Activated naive CD4-positive, alpha-beta T cell treated with anti-CD3 and anti-CD28 coated beads, Interleukin-2, amount 10 ng/mL, durations not matched to agents 7 days and 5 days (primary cell): ENCODE measurements around the gene ZNF883.
"Not testable (repeated sequence)": the region's sequence is repeated elsewhere in the genome, so short reads cannot be mapped to it uniquely, and the experiment has no call there.

Experiments used
- CTCF ChIA-PET: fragments of 350-600 bp; sonication (Branson Sonifier 250); formaldehyde crosslinking; loops from one replicate; lab custom pipeline; 2021; ENCODE audit warnings: antibody characterized with exemption; lab: Charles Lee
- DNase-seq: peaks from one replicate; pipeline ENCODE4 v3.0.0-alpha.2; 2020
- H3K27ac Mint-ChIP-seq: one replicate; pipeline ENCODE4 v1.8.0; 2021; ENCODE audit warnings: mild to moderate bottlenecking, moderate library complexity, mixed read lengths
- H3K27me3 Mint-ChIP-seq: one replicate; pipeline ENCODE4 v1.8.0; 2021; ENCODE audit warnings: mild to moderate bottlenecking, mixed read lengths
- H3K36me3 Mint-ChIP-seq: one replicate; pipeline ENCODE4 v1.8.0; 2021; ENCODE audit warnings: mixed read lengths
- H3K4me1 Mint-ChIP-seq: one replicate; pipeline ENCODE4 v1.8.0; 2021; ENCODE audit warnings: mixed read lengths
- H3K4me3 Mint-ChIP-seq: one replicate; pipeline ENCODE4 v1.8.0; 2021; ENCODE audit warnings: mild to moderate bottlenecking, moderate library complexity, mixed read lengths
- H3K9me3 Mint-ChIP-seq: one replicate; pipeline ENCODE4 v1.8.0; 2021; ENCODE audit warnings: mixed read lengths

Gene ZNF883

DNA sequence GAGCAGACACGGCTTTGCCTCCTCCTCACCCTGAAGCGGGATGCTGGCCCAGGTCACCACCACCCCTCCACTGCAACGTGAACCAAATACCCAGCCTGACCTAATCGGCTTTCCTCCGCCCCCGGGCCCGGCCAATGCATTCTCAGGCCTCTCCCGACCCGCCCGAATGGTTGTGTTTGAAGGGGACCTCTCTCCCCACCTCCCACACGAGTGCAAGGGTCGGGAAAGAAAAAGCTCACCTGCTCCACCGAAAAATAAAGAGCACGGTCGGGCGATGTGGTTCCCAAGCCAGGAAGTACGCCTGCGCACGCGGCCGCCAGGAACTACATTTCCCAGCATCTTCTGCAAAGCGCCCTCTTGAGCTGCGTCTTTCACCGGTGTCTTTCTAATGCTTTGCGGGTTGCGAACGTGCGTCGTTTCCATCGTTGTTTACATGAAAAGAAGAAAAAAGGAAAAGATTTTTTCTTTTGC, at the start of gene ZNF883:
ZNF883 (minus strand) TSS at position 282 of the 471 bp plus-strand sequence.
- CTCF ChIA-PET = no interaction called here
- H3K4me3 Mint-ChIP-seq = peak within 1 kb of the TSS; percentile 38
- H3K36me3 Mint-ChIP-seq = no peaks in the 10 kb centered on the region
- H3K9me3 Mint-ChIP-seq = peaks cover 15% of the 10 kb centered on the region
- peaks cover 8% of the 10 kb centered on the region for H3K27me3 Mint-ChIP-seq
- H3K4me1 Mint-ChIP-seq = peaks cover 3% of the 10 kb centered on the region
- DNase-seq = peak; percentile 33
- no peak within 1 kb of the TSS for H3K27ac Mint-ChIP-seq

DNA sequence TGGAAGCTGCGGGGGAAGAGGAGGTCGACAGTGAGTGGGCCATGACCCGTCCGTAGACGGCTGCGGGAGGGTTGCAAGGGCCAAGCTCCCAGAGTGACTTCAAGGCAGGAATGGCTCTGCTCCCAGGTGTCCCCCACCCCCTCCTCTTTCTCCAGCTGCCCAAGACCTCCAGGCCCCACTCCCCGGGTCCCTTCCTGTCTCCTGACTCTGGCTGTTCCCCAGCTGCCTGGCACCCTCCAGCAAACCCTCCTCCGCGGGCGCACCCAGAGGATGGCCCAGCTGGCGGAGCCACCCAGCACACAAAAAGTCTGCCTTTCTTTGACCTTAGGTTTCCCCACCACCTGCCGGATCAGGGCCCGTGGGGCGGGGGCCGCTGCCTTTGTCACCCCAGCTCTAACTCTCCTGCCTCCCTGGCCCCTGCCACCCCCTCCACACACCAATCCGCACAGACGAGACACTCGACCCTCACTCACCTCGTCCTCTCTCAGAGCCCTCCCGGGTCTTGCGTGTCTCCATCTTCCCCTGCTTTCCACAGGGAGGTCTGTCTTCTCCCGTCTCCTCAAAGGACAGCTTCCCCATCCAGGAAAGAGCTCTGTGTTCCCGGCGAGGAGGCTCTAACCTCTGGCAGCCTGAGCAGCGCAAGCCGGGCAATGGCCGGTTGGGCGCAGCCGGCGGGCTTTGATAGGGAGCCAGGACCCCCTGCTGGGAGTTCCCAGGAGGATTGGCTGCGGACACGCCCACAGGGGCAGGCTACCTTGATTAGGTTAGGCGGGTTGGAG, 49.3 kb upstream of the ZNF883 start:
- H3K27ac Mint-ChIP-seq, H3K4me1 Mint-ChIP-seq, CTCF ChIA-PET, H3K4me3 Mint-ChIP-seq, H3K36me3 Mint-ChIP-seq: not testable (repeated sequence)
- Mint-ChIP-seq H3K9me3 (peaks cover 13% of the 10 kb centered on the region), H3K27me3 (peaks cover 11% of the 10 kb centered on the region)
- DNase-seq = peak; percentile 24

DNA sequence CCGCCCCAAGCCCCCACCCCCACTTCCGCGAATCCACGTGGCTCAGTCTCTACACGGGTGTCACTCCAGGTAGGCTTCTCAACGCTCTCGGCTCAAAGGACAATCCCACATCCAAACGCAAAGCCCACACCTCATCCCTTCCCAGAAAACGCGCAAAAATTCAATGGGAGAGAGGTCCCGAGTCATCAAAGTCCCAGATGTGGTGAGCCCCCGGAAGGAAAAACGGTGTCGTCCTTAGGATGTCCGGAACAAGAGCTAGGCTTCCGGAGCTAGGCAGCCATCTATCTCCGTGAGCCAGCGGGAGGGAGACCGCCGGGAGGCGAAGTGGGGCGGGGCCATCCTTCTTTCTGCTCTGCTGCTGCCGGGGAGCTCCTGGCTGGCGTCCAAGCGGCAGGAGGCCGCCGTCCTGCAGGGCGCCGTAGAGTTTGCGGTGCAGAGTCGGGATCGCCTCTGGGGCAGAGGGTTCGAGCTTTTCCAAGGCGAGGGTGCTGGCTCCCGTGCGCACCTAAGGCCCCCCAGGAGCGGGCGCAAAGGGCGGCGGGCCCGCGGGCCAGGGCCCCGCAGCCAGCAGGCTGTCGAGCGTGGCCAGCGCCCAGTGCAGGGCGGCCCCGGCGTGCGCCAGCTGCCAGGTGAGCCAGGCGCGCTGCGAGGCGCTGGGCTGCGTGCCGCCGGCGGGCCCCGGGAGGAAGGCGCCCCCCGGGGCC, 47.7 kb upstream of the ZNF883 start:
- CTCF ChIA-PET, H3K36me3 Mint-ChIP-seq, DNase-seq, H3K4me1 Mint-ChIP-seq, H3K4me3 Mint-ChIP-seq: not testable (repeated sequence)
- H3K27ac Mint-ChIP-seq = peak overlapping the region; percentile 6
- H3K27me3 Mint-ChIP-seq = peaks cover 11% of the 10 kb centered on the region
- H3K9me3 Mint-ChIP-seq = peaks cover 13% of the 10 kb centered on the region

DNA sequence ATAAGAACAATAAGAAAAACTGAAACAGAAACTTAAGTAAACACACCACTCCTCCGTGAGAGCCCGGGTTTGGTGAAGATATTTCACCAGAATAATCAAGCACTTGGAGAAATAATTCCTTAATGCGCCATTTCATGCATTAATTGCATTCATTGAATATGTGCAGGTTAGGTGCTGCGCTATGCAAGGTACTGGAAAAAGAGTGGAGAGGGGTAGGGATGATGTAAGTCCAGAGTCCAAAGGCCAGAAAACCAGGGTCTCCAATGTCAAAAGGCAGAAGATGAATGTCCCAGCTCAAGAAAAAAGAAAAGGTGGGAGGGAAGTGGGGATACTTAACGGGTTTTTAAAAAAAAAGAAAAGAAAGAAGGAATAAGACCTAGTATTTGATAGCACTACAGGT, 45.2 kb upstream of the ZNF883 start:
- Mint-ChIP-seq H3K36me3 (peaks cover 2% of the 10 kb centered on the region), H3K27ac (no peak overlapping the region), H3K4me3 (no peak overlapping the region), H3K9me3 (peaks cover 13% of the 10 kb centered on the region), H3K27me3 (peaks cover 11% of the 10 kb centered on the region), H3K4me1 (no peaks in the 10 kb centered on the region)
- CTCF ChIA-PET = no interaction called here
- no peak for DNase-seq

DNA sequence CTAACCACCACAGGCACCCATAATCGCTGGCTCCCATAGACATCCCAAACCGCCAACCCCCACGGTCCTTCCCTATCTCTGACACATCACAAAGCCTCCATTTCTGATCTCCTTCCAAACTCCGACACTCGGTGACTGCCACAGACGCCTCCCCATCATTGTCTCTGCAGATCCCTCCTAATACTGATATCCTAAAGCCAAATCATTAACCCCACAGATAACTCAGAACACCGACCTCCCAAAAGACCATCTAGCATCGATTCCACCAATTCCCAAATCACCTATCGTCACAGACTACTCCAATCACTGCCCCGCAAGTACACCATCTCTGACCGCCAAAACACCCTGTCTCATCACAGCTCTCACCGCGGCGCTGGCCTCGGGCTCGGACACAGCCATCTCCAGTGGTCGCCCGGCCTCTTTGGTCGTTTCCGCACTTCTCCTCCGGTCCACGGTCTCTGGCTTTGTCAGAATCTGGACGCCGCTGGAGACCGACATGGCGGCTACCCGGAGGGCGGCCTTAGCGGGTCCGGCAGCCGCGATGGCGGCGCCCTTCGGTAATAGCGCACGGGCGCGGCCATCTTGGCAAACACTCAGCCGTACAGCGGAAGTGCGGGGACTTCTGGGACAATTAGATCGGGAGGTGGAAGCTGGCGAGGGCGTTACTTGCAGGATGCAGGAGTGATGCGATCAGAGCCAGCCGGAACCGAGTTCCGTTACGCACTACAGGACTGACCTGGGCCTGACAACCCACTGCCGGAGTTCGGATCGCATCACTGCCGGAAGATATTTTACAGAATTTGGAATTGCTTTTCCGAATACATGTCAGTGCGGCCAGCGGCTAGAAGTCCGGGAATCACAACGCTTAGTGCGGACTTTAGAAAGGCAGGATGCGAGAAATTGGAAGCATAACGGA, 44.5 kb upstream of the ZNF883 start, which contains the start of gene ZFP37:
ZFP37 (minus strand) TSS at position 534 of the 916 bp plus-strand sequence; CDS start at position 498, 36 bp downstream.
- CTCF ChIA-PET = no interaction called here
- peak; percentile 71 for DNase-seq
- Mint-ChIP-seq H3K4me3 (no peak within 1 kb of the TSS), H3K27me3 (peaks cover 11% of the 10 kb centered on the region), H3K36me3 (peaks cover 2% of the 10 kb centered on the region), H3K27ac (no peak within 1 kb of the TSS), H3K4me1 (no peaks in the 10 kb centered on the region), H3K9me3 (peaks cover 13% of the 10 kb centered on the region)

DNA sequence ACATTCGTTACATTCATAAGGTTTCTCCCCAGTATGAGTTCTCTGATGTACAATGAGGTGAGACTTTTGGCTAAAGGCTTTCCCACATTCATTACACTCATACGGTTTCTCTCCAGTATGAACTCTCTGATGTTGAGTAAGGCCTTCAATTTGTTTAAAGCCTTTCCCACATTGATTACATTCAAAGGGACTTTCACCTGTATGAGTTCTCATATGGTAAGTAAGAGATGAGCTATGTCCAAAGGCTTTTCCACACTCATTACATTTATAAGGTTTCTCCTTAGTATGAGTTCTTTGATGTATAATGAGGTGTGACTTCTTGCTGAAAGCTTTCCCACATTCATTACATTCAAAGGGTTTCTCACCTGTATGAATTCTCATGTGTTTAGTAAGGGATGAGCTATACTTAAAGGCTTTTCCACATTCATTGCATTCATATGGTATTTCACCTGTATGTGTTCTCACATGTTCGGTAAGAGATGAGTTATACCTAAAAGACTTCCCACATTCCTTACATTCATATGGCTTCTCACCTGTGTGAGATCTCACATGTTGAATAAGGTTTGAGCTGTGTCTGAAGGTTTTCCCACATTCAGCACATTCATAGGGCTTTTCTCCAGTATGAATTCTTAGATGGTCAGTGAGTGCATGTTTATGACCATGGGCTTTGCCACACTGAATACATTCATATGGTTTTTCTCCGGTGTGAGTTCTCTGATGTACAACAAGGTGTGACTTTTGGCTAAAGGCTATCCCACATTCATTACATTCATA, 31.1 kb upstream of the ZNF883 start:
- Mint-ChIP-seq H3K27me3 (no peaks in the 10 kb centered on the region), H3K36me3 (peaks cover 17% of the 10 kb centered on the region), H3K27ac (no peak overlapping the region), H3K9me3 (peaks cover 70% of the 10 kb centered on the region), H3K4me1 (no peaks in the 10 kb centered on the region), H3K4me3 (no peak overlapping the region)
- CTCF ChIA-PET = interaction anchor here (0.6 kb wide), 1 partner anchor 639 kb away, joined by 3 read pairs; no protein-coding TSS in a partner anchor
- DNase-seq = no peak

DNA sequence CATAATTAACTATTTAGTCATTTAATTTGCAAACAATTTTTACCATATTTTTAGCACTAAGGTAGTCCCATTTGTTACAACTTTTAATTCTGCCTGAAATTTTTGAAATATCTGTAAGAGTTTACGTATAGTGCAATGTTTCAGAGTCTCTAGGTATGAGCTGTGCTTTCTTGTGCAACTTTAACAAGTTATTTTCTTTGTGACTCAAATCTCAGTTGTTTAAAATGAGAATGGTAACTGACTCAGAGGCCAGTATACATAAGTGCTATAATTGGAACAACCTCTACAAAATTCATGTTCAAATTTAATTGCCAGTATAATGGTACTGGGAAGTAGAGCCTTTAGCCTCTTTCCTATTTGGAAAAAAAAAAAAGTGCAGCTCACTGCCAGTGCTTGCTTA, 14.2 kb upstream of the ZNF883 start:
- CTCF ChIA-PET = no interaction called here
- Mint-ChIP-seq H3K27me3 (no peaks in the 10 kb centered on the region), H3K4me1 (no peaks in the 10 kb centered on the region), H3K27ac (no peak overlapping the region), H3K4me3 (no peak overlapping the region), H3K36me3 (no peaks in the 10 kb centered on the region), H3K9me3 (peaks cover 26% of the 10 kb centered on the region)
- no peak for DNase-seq

DNA sequence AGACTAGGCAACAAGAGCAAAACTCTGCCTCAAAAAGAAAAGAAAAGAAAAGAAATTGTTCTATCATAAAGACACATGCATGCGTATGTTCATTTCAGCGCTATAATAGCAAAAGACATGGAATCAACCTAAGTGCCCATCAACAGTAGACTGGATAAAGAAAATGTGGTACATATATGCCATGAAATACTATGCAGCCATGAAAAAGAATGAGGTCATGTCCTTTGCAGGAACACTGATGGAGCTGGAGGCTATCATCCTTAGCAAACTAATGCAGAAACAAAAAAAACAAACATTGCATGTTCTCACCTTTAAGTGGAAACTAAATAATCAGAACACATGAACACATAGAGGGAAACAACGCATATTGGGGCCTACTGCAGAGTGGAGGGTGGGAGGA, 6.3 kb upstream of the ZNF883 start:
- no peak overlapping the region for H3K27ac Mint-ChIP-seq
- H3K9me3 Mint-ChIP-seq = peaks cover 32% of the 10 kb centered on the region
- H3K27me3 Mint-ChIP-seq = no peaks in the 10 kb centered on the region
- no peaks in the 10 kb centered on the region for H3K36me3 Mint-ChIP-seq
- H3K4me3 Mint-ChIP-seq = no peak overlapping the region
- CTCF ChIA-PET = no interaction called here
- no peak for DNase-seq
- no peaks in the 10 kb centered on the region for H3K4me1 Mint-ChIP-seq

DNA sequence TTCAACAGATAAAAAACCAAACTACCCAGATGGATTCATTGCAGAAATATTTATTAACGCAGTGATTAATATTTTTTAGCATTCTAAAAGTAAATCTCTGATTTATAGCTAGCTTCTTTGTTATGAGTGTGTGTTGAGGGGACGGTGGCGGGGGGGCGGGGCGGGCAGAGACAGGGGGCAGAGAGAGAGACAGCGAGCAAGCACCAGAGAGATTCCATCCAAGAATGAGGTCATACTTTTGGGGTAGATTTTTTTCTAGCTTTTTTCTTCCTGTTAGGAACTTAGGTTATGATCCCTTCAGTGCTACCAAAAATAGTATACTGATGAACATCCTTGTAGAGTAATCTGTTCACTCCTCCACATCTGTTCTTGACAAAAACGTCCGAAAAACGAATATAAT, 500 bp upstream of the ZNF883 start:
- peaks cover 17% of the 10 kb centered on the region for H3K9me3 Mint-ChIP-seq
- DNase-seq = no peak
- no peaks in the 10 kb centered on the region for H3K36me3 Mint-ChIP-seq
- CTCF ChIA-PET = no interaction called here
- H3K27ac Mint-ChIP-seq = no peak overlapping the region
- H3K27me3 Mint-ChIP-seq = peaks cover 8% of the 10 kb centered on the region
- H3K4me3 Mint-ChIP-seq = no peak overlapping the region
- H3K4me1 Mint-ChIP-seq = peaks cover 3% of the 10 kb centered on the region

DNA sequence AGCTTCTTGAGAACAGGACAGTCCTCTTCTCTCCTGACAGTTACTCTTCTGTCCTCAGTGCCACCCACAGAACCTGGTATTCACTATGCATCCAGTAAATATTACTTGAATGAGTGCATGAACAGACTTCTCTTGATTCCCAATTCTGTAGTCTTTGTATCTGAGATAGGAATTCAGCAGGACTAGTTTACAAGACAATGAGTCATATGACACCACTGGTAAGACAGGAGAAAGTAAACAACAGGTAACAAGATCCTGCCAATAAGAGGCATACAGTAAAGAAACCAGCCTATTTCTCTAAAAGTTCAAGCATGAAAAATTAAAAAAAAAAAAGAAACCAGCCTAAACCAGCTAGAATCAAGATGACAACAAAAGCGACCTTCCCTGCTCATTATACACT, 6.2 kb downstream of the ZNF883 start:
- CTCF ChIA-PET = no interaction called here
- no peak overlapping the region for H3K27ac Mint-ChIP-seq
- no peaks in the 10 kb centered on the region for H3K4me1 Mint-ChIP-seq
- H3K36me3 Mint-ChIP-seq = no peaks in the 10 kb centered on the region
- H3K9me3 Mint-ChIP-seq = peaks cover 25% of the 10 kb centered on the region
- no peak overlapping the region for H3K4me3 Mint-ChIP-seq
- no peak for DNase-seq
- H3K27me3 Mint-ChIP-seq = no peaks in the 10 kb centered on the region

DNA sequence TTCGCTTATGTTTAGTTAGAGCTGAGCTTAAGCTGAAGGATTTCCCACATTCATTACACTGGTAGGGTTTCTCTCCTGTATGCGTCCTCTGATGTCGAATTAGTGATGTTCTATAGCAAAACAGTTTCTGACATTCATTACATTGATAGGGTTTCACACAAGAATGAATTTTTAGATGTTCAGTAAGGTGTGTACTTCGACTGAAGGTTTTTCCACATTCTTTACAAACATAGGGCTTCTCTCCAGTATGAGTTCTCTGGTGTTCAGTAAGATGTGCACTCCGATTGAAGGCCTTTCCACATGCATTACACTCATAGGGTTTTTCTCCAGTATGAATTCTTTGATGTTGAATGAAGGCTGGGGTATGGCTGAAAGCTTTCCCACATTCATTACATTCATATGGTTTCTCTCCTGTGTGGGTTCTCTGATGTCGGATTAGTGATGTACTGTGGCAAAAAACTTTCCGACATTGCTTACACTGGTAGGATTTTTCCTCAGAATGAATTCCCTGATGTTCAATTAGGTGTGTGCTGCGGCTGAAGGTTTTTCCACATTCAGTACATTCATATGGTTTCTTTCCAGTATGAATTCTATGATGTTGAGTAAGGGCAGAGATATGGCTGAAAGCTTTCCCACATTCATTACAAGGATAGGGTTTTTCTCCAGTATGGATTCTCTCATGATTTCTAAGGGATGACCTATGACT, 14.6 kb downstream of the ZNF883 start:
- Mint-ChIP-seq H3K27me3 (no peaks in the 10 kb centered on the region), H3K4me1 (no peaks in the 10 kb centered on the region), H3K27ac (no peak overlapping the region), H3K36me3 (peaks cover 3% of the 10 kb centered on the region), H3K4me3 (no peak overlapping the region), H3K9me3 (peaks cover 55% of the 10 kb centered on the region)
- DNase-seq = no peak
- CTCF ChIA-PET = no interaction called here

DNA sequence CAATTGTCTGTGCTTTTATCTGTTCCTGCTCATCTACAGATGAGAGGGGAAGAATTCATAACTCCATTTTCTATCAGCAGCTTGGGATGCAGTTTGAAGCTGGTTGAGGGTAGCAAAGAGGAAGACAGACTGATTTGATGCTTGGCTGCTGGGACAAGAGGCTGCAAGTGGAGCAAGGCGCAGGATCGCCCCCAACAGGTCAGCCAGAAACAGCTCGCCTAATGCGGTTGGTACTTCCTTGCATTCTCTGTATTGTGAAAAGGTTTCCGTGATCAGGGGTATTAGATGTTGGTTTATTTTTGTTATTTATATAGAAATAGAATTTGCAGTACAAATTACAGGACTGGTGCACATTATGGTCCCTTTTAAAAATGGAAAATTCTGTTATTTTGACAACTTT, 40.6 kb downstream of the ZNF883 start:
- CTCF ChIA-PET = interaction anchor here (0.9 kb wide), 1 partner anchor 14 kb away, joined by 3 read pairs; no protein-coding TSS in a partner anchor
- Mint-ChIP-seq H3K27me3 (peaks cover 6% of the 10 kb centered on the region), H3K4me3 (no peak overlapping the region), H3K27ac (no peak overlapping the region), H3K36me3 (no peaks in the 10 kb centered on the region), H3K9me3 (peaks cover 2% of the 10 kb centered on the region), H3K4me1 (no peaks in the 10 kb centered on the region)
- peak; percentile 21 for DNase-seq

DNA sequence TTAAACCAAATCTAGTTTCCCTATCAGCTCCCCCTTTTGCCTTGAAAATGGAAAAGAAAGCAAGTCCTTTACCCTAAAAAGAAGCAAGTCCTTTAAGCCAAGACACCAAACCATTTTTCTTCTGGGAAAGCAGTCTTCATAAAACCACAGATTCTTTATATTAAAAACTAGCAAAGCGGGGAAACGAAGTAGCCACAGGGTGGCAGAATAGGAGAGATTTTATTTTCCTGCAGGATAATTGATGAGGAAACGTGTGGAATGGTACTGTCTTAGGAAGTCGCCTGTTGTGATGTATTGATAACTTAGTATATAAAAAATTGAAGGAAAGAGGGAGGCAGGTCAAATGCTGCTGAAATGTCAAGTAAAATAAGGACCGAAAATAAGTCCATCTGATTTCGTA, 41.1 kb downstream of the ZNF883 start:
- Mint-ChIP-seq H3K27me3 (peaks cover 6% of the 10 kb centered on the region), H3K4me1 (no peaks in the 10 kb centered on the region), H3K4me3 (no peak overlapping the region), H3K9me3 (peaks cover 2% of the 10 kb centered on the region), H3K27ac (no peak overlapping the region), H3K36me3 (no peaks in the 10 kb centered on the region)
- no peak for DNase-seq
- CTCF ChIA-PET = interaction anchor here (0.9 kb wide), 1 partner anchor 14 kb away, joined by 3 read pairs; no protein-coding TSS in a partner anchor
